ENCODE results near the gene INPP5F.

Gene INPP5F

GRCh38 chr10:119700321-119700954 lies 25.4 kb upstream of the INPP5F start:
- TF ChIP-seq CTCF (IDR thresholded peaks at IDR 0.05; ENCODE audit: insufficient read depth, low read length) (no peak), GABPA (IDR thresholded peaks at IDR 0.05; ENCODE audit: low read depth) (no peak), REST (IDR thresholded peaks at IDR 0.05; ENCODE audit: insufficient replicate concordance, low read depth) (no peak), POLR2AphosphoS5 (IDR thresholded peaks at IDR 0.05; ENCODE audit: low read depth) (no peak), SPI1 (IDR thresholded peaks at IDR 0.05; ENCODE audit: borderline replicate concordance, low read depth) (peak; percentile 95)
- DNase-seq (ENCODE audit: low read depth in 1 of 2, low spot score in 1 of 2), result no peak

GRCh38 chr10:119701861-119702260 lies 24.0 kb upstream of the INPP5F start:
- no peak overlapping the region for H3K4me3 ChIP-seq (replicated peaks; ENCODE audit: insufficient read depth, low read length)
- TF ChIP-seq CTCF (IDR thresholded peaks at IDR 0.05; ENCODE audit: insufficient read depth, low read length), result no peak
- TF ChIP-seq REST (IDR thresholded peaks at IDR 0.05; ENCODE audit: insufficient replicate concordance, low read depth), result no peak
- no peak for TF ChIP-seq POLR2AphosphoS5 (IDR thresholded peaks at IDR 0.05; ENCODE audit: low read depth)
- no peak for TF ChIP-seq SPI1 (IDR thresholded peaks at IDR 0.05; ENCODE audit: borderline replicate concordance, low read depth)
- no peak for TF ChIP-seq GABPA (IDR thresholded peaks at IDR 0.05; ENCODE audit: low read depth)
- no peak for DNase-seq (ENCODE audit: low read depth in 1 of 2, low spot score in 1 of 2)
- no peak overlapping the region for H3K27ac ChIP-seq (replicated peaks)
- H3K27me3 ChIP-seq (ENCODE audit: insufficient read depth, poor library complexity, severe bottlenecking), result no peaks in the 10 kb centered on the region

More at GRCh38 chr10:119700321-119700954, 25.4 kb upstream of the INPP5F start:
- Histone ChIP-seq H3K27ac (replicated peaks) (no peak overlapping the region), H3K27me3 (ENCODE audit: insufficient read depth, poor library complexity, severe bottlenecking) (no peaks in the 10 kb centered on the region), H3K4me3 (replicated peaks; ENCODE audit: insufficient read depth, low read length) (no peak overlapping the region)

GRCh38 chr10:119702583-119702982 lies 23.3 kb upstream of the INPP5F start:
- DNase-seq (ENCODE audit: low read depth in 1 of 2, low spot score in 1 of 2), result no peak
- TF ChIP-seq GABPA (IDR thresholded peaks at IDR 0.05; ENCODE audit: low read depth) (no peak), SPI1 (IDR thresholded peaks at IDR 0.05; ENCODE audit: borderline replicate concordance, low read depth) (no peak), CTCF (IDR thresholded peaks at IDR 0.05; ENCODE audit: insufficient read depth, low read length) (no peak), POLR2AphosphoS5 (IDR thresholded peaks at IDR 0.05; ENCODE audit: low read depth) (no peak), REST (IDR thresholded peaks at IDR 0.05; ENCODE audit: insufficient replicate concordance, low read depth) (no peak)
- H3K27me3 ChIP-seq (ENCODE audit: insufficient read depth, poor library complexity, severe bottlenecking), result no peaks in the 10 kb centered on the region
- H3K27ac ChIP-seq (replicated peaks), result no peak overlapping the region
- no peak overlapping the region for H3K4me3 ChIP-seq (replicated peaks; ENCODE audit: insufficient read depth, low read length)

Data from HL-60 (cell line).